Fibroblast of upper back skin (primary cell): ENCODE data around the gene VSIG10L.

Experiments used
- DNase-seq: peaks from one replicate; pipeline ENCODE4 v3.0.0-alpha.2; 2013

Gene VSIG10L

GRCh38 chr19:51341976-51342580 is at the start of gene VSIG10L:
Gene VSIG10L, minus strand, starts transcription at chr19:51342139. Its CDS starts 15 bp downstream, at chr19:51342124.
- no peak for DNase-seq

- DNase-seq: no peak
These were observed 49.2 kb upstream of the VSIG10L start for GRCh38 chr19:51391073-51391611.

GRCh38 chr19:51389143-51389542 is 47.2 kb upstream of the VSIG10L start:
- no peak for DNase-seq

- DNase-seq: no peak
These were observed 46.0 kb upstream of the VSIG10L start, which contains the start of gene LIM2 for GRCh38 chr19:51387924-51388389. Gene LIM2, minus strand, starts transcription at chr19:51387974. Its CDS starts 531 bp downstream, at chr19:51387443.

GRCh38 chr19:51386882-51387520 is 45.1 kb upstream of the VSIG10L start:
- no peak for DNase-seq

- no peak for DNase-seq
These were observed 40.1 kb upstream of the VSIG10L start for GRCh38 chr19:51382004-51382403.

GRCh38 chr19:51380379-51380778 is 38.4 kb upstream of the VSIG10L start:
- DNase-seq: no peak

- no peak for DNase-seq
These were observed 35.5 kb upstream of the VSIG10L start for GRCh38 chr19:51377422-51377821.

GRCh38 chr19:51375504-51376221 is 33.7 kb upstream of the VSIG10L start:
- DNase-seq: no peak

GRCh38 chr19:51372649-51373504 is 30.9 kb upstream of the VSIG10L start, which contains the start of gene NKG7:
Gene NKG7, minus strand, starts transcription at chr19:51372654. Its CDS starts 119 bp downstream, at chr19:51372535.
- no peak for DNase-seq

- no peak for DNase-seq
These were observed 30.2 kb upstream of the VSIG10L start for GRCh38 chr19:51372021-51372648.

GRCh38 chr19:51371186-51371690 is 29.3 kb upstream of the VSIG10L start:
- no peak for DNase-seq

- no peak for DNase-seq
These were observed 28.3 kb upstream of the VSIG10L start for GRCh38 chr19:51370230-51370629.

GRCh38 chr19:51368366-51369282 is 26.7 kb upstream of the VSIG10L start, which contains the start of gene CLDND2:
Gene CLDND2, minus strand, starts transcription at chr19:51369003. Its CDS starts 426 bp downstream, at chr19:51368577.
- DNase-seq: no peak

GRCh38 chr19:51367565-51368365 is 25.8 kb upstream of the VSIG10L start:
- DNase-seq: peak; percentile 99

- DNase-seq: no peak
These were observed 25.3 kb upstream of the VSIG10L start for GRCh38 chr19:51367255-51367564.

- DNase-seq: peak; percentile 98
These were observed 24.7 kb upstream of the VSIG10L start for GRCh38 chr19:51366389-51367254.

GRCh38 chr19:51365965-51366388 is 24.0 kb upstream of the VSIG10L start, which contains the start of gene ETFB:
Gene ETFB, minus strand, starts transcription at chr19:51366388. Its CDS starts 62 bp downstream, at chr19:51366326.
- no peak for DNase-seq
